OCI-LY1 (cell line): ENCODE results near the gene KANK3.

Source experiments
- CTCF ChIP-seq: fragments of 200-600 bp; sonication (generic), shearing (Covaris generic); IDR thresholded peaks from 2 replicates; pipeline ENCODE4 v1.5.1; 2017; ENCODE audit warnings: mild to moderate bottlenecking, antibody characterized with exemption, low read length, moderate library complexity, mixed read lengths
- EZH2 ChIP-seq: fragments of 200-600 bp; sonication (generic), shearing (Covaris generic); IDR thresholded peaks from 2 replicates; pipeline ENCODE4 v1.8.0; 2017; ENCODE audit warnings: borderline replicate concordance, mixed run types, mild to moderate bottlenecking, antibody characterized with exemption, low read length, moderate library complexity, mixed read lengths

GRCh38 chr19:8366121-8366581 lies 23.1 kb upstream of the KANK3 start:
- no peak for TF ChIP-seq EZH2
- no peak for TF ChIP-seq CTCF
